DND-41 (cell line): ENCODE results near the gene PDGFRA.
"Not testable (repeated sequence)": the region's sequence is repeated elsewhere in the genome, so short reads cannot be mapped to it uniquely, and the experiment has no call there.

Experiments
- ATAC-seq: fragments of 200-7000 bp; cut with Tn5 transposase; 3 replicates; pipeline ENCODE4 v1.9.1; 2021; ENCODE audit warnings: low read depth; ENCODE audit not compliant: insufficient read depth
- DNase-seq: peaks from one replicate; pipeline ENCODE4 v3.0.0-alpha.2; 2020
- H2AFZ ChIP-seq: 2 replicates; pipeline ENCODE4 v1.6.0; 2012; ENCODE audit warnings: low read depth, low read length
- H3K27ac ChIP-seq: 2 replicates; pipeline ENCODE4 v1.5.1; 2012; ENCODE audit warnings: low read length, inconsistent platforms
- H3K27me3 ChIP-seq: fragments of 200-600 bp; sonication (generic); 2 replicates; pipeline ENCODE4 v1.6.0; 2012; ENCODE audit warnings: low read length, mild to moderate bottlenecking, inconsistent platforms; ENCODE audit not compliant: insufficient read depth, poor library complexity
- H3K36me3 ChIP-seq: 2 replicates; pipeline ENCODE4 v1.5.1; 2012; ENCODE audit warnings: low read length, inconsistent platforms; ENCODE audit not compliant: insufficient read depth
- H3K4me1 ChIP-seq: 2 replicates; pipeline ENCODE4 v1.5.1; 2012; ENCODE audit warnings: mild to moderate bottlenecking, low read length; ENCODE audit not compliant: insufficient read depth
- H3K4me2 ChIP-seq: 2 replicates; pipeline ENCODE4 v1.6.0; 2012; ENCODE audit warnings: mild to moderate bottlenecking, moderate library complexity, low read length, inconsistent platforms; ENCODE audit not compliant: insufficient read depth
- H3K4me3 ChIP-seq, 2 experiments: fragments of 200-600 bp in 1 of 2; shearing (Covaris generic) in 1 of 2; 2 replicates each; pipeline ENCODE4 v1.5.1; 2012 to 2016; ENCODE audit warnings: inconsistent platforms in 2 of 2, low read length in 2 of 2, mild to moderate bottlenecking in 2 of 2, low read depth in 1 of 2, moderate library complexity in 1 of 2
- H3K79me2 ChIP-seq: 2 replicates; pipeline ENCODE4 v1.6.0; 2012; ENCODE audit warnings: low read length, inconsistent platforms; ENCODE audit not compliant: insufficient read depth
- H3K9ac ChIP-seq: 2 replicates; pipeline ENCODE4 v1.6.0; 2012; ENCODE audit warnings: low read depth, mild to moderate bottlenecking, inconsistent platforms, low read length, moderate library complexity
- H3K9me3 ChIP-seq: 2 replicates; pipeline ENCODE4 v1.5.1; 2012; ENCODE audit warnings: low read length, moderate library complexity, mild to moderate bottlenecking, inconsistent platforms; ENCODE audit not compliant: insufficient read depth, severe bottlenecking
- H4K20me1 ChIP-seq: 2 replicates; pipeline ENCODE4 v1.6.0; 2012; ENCODE audit warnings: low read length; ENCODE audit not compliant: insufficient read depth
- EZH2 ChIP-seq: IDR thresholded peaks from 3 replicates; pipeline ENCODE4 v1.6.1; 2012; ENCODE audit warnings: borderline replicate concordance, low read depth, mild to moderate bottlenecking, moderate library complexity, low read length, inconsistent platforms; ENCODE audit not compliant: severe bottlenecking
- TF ChIP-seq, protein P1 (sequence below): IDR thresholded peaks from 2 replicates; pipeline ENCODE4 v1.5.1; 2012; ENCODE audit warnings: borderline replicate concordance, low read length, moderate library complexity, mild to moderate bottlenecking; ENCODE audit not compliant: poor library complexity, severe bottlenecking; ENCODE audit errors: extremely low read depth

PDGFRA gene

DNA sequence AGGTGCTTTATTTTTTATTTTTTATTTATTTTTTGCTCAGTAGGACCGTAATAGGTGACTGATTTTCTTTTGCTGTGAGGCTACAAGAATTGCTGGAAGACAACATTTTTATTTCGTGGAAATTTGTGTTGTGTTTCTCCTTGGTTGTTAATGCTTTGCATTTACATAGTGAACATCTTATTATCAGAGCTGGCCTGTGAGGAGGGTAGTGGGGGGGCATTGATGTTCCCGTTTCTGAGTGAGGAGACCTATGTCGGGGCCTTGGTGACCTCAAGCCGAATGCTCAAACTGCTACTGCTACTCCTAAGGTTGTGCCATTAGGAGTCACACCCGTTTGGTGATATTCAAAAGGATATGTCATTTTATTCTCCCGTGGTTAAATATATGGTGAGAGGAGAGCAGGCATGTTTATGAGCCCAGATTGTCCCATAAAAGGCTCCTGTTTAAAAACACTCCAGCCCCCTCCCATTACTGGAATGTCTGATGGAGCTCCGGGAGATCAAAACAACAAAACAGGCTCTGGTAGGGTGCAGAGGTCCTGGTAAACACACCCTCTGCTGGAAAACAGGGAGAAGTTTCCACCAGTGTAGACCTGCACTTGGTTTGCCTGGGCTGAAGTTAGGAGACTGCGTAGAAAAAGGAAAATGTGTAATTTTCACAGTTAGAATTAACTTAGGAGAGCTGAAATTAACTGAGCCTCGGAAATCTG lies 5.6 kb downstream of the PDGFRA start:
- no peak for ATAC-seq
- no peak overlapping the region for H3K27ac ChIP-seq
- no peaks in the 10 kb centered on the region for H3K27me3 ChIP-seq
- no peaks in the 10 kb centered on the region for H3K79me2 ChIP-seq
- H2AFZ ChIP-seq, result no peak overlapping the region
- no peaks in the 10 kb centered on the region for H4K20me1 ChIP-seq
- no peak for DNase-seq
- H3K4me3 ChIP-seq, result no peak overlapping the region
- no peaks in the 10 kb centered on the region for H3K4me1 ChIP-seq
- no peak overlapping the region for H3K9ac ChIP-seq
- TF ChIP-seq, protein P1, sequence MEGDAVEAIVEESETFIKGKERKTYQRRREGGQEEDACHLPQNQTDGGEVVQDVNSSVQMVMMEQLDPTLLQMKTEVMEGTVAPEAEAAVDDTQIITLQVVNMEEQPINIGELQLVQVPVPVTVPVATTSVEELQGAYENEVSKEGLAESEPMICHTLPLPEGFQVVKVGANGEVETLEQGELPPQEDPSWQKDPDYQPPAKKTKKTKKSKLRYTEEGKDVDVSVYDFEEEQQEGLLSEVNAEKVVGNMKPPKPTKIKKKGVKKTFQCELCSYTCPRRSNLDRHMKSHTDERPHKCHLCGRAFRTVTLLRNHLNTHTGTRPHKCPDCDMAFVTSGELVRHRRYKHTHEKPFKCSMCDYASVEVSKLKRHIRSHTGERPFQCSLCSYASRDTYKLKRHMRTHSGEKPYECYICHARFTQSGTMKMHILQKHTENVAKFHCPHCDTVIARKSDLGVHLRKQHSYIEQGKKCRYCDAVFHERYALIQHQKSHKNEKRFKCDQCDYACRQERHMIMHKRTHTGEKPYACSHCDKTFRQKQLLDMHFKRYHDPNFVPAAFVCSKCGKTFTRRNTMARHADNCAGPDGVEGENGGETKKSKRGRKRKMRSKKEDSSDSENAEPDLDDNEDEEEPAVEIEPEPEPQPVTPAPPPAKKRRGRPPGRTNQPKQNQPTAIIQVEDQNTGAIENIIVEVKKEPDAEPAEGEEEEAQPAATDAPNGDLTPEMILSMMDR, result no peak
- no peak for TF ChIP-seq EZH2
- no peaks in the 10 kb centered on the region for H3K36me3 ChIP-seq
- H3K4me2 ChIP-seq, result no peak overlapping the region
- peaks cover 31% of the 10 kb centered on the region for H3K9me3 ChIP-seq

DNA sequence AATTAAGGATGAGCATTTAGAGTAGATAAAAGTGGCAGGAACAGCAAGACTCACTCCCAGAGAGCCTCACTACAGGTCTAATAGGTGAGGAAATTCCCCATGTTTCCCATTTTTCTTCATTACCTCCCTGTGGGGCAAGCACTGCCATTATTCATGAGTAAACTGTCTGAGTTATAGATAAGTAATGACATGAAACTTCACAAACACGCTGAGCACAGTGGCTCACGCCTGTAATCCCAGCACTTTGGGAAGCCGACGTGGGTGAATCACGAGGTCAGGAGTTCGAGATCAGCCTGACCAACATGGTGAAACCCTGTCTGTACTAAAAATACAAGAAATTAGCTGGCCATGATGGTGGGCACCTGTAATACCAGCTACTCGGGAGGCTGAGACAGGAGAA lies 7.2 kb downstream of the PDGFRA start:
- not testable (repeated sequence) for H4K20me1 ChIP-seq, ATAC-seq, H3K79me2 ChIP-seq, H3K4me2 ChIP-seq, H3K4me3 ChIP-seq, H3K27me3 ChIP-seq, H2AFZ ChIP-seq, H3K36me3 ChIP-seq, H3K9ac ChIP-seq, H3K27ac ChIP-seq, H3K4me1 ChIP-seq, DNase-seq
- peaks cover 35% of the 10 kb centered on the region for H3K9me3 ChIP-seq

DNA sequence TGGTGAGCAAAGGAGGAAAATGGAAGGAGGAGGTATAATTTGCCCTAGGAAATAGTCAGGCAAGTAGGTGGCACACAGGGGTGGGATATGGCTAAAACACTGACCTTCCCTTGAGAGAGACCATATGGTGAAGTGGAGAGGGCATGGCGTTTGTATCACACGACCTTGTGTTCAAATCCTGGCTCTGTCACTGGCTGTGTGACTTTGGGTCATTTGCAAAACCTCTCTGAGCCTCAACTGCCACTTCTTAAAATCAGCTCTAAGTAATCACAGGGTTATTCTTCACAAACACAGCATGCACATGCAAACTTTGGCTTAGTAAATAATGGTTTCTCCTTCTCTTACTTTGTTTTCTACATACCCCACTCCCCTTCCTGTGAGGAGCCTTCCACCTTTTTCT lies 8.7 kb downstream of the PDGFRA start:
- H4K20me1 ChIP-seq, result no peaks in the 10 kb centered on the region
- no peak overlapping the region for H3K9ac ChIP-seq

DNA sequence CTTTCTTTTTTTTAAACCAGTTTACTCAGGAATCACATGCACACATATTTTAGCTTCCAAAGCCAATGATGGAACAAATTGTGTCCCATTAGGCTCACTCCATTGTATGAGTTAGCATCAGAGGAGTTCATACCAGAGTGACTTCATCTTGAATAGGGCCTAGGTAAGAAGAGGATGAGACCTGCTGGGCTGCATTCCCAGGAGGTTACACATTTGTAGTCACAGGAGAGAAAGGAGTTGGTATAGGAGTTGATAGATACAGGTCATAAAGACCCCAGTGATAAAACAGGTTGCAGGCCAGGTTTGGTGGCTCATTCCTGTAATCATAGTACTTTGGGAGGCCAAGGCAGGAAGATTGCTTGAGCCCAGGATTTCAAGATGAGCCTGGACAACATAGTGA lies 9.3 kb downstream of the PDGFRA start:
- H3K36me3 ChIP-seq, result no peaks in the 10 kb centered on the region
- DNase-seq (no peak), ATAC-seq (no peak)
- H4K20me1 ChIP-seq, result no peaks in the 10 kb centered on the region
- TF ChIP-seq, protein P1, result no peak
- no peak for TF ChIP-seq EZH2
- no peak overlapping the region for H3K9ac ChIP-seq
- H3K79me2 ChIP-seq, result no peaks in the 10 kb centered on the region
- no peak overlapping the region for H3K27ac ChIP-seq
- peaks cover 34% of the 10 kb centered on the region for H3K9me3 ChIP-seq
- no peaks in the 10 kb centered on the region for H3K27me3 ChIP-seq
- no peak overlapping the region for H3K4me2 ChIP-seq
- H2AFZ ChIP-seq, result no peak overlapping the region
- H3K4me1 ChIP-seq, result no peaks in the 10 kb centered on the region
- no peak overlapping the region for H3K4me3 ChIP-seq

More for the DNA sequence above, 8.7 kb downstream of the PDGFRA start:
- Histone ChIP-seq H3K27me3 (no peaks in the 10 kb centered on the region), H3K79me2 (no peaks in the 10 kb centered on the region), H3K27ac (no peak overlapping the region), H3K4me2 (no peak overlapping the region), H3K4me1 (no peaks in the 10 kb centered on the region), H2AFZ (no peak overlapping the region), H3K4me3 (no peak overlapping the region), H3K9me3 (peaks cover 34% of the 10 kb centered on the region), H3K36me3 (no peaks in the 10 kb centered on the region)
- DNase-seq, result no peak
- ATAC-seq, result no peak
- no peak for TF ChIP-seq EZH2
- TF ChIP-seq, protein P1, result no peak

DNA sequence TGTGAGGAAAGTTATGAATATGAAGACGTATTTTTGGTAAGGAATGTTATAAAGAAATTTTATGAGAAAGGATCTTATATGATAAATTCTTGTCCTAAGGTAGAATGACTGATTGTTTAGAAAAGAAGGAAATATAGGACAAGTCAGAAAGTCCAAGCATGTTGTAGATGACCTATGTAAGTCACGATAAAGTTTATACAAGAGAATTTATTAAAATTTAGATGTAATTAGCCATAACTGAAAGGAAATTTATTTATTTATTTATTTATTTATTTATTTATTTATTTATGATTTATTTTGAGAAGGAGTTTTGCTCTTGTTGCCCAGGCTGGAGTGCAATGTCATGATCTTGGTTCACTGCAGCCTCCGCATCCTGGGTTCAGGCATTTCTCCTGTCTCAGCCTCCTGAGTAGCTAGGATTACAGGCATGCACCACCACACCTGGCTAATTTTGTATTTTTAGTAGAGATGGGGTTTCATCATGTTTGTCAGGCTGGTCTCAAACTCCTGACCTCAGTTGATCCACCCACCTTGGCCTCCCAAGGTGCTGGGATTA lies 12.3 kb downstream of the PDGFRA start:
- not testable (repeated sequence) for H2AFZ ChIP-seq, H3K27ac ChIP-seq, H4K20me1 ChIP-seq, H3K36me3 ChIP-seq, H3K9ac ChIP-seq, DNase-seq, ATAC-seq, H3K4me3 ChIP-seq, H3K27me3 ChIP-seq, H3K4me1 ChIP-seq, H3K4me2 ChIP-seq, H3K79me2 ChIP-seq
- peaks cover 32% of the 10 kb centered on the region for H3K9me3 ChIP-seq

DNA sequence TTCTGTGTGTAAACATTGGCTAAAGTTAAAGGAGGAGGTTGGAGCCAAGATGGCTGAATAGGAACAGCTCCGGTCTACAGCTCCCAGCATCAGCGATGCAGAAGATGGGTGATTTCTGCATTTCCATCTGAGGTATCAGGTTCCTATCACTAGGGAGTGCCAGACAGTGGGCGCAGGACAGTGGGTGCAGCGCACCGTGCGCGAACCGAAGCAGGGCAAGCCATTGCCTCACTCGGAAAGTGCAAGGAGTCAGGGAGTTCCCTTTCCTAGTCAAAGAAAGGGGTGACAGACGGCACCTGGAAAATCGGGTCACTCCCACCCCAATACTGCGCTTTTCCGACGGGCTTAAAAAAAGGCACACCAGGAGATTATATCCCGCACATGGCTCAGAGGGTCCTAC lies 14.4 kb downstream of the PDGFRA start:
- not testable (repeated sequence) for H4K20me1 ChIP-seq, H2AFZ ChIP-seq, H3K4me3 ChIP-seq, ATAC-seq, H3K9ac ChIP-seq, H3K4me1 ChIP-seq, H3K27ac ChIP-seq, H3K27me3 ChIP-seq, DNase-seq, H3K36me3 ChIP-seq, H3K4me2 ChIP-seq, H3K79me2 ChIP-seq
- H3K9me3 ChIP-seq, result peaks cover 30% of the 10 kb centered on the region
